Stimulated activated CD4-positive, alpha-beta T cell treated with anti-CD3 and anti-CD28 coated beads, Interleukin-1b, Interleukin-23, amount 100 ng/mL, for 24 hours (primary cell): ENCODE results near the gene MYD88.

ENCODE experiments used
- DNase-seq, 4 experiments: peaks; one replicate each; pipeline ENCODE4 v3.0.0-alpha.2; 2020; ENCODE audit warnings: low read depth in 4 of 4, low spot score in 1 of 4

The MYD88 gene

GRCh38 chr3:38138349-38139190 lies at the start of gene MYD88:
Gene MYD88 (plus strand): TSS chr3:38138661. CDS start chr3:38138701, 40 bp downstream.
- peak; percentile 50 to 78 (median 66) for DNase-seq

GRCh38 chr3:38089163-38089562 lies 49.3 kb upstream of the MYD88 start:
- DNase-seq, result no peak

GRCh38 chr3:38090453-38090852 lies 48.0 kb upstream of the MYD88 start:
- no peak for DNase-seq

- DNase-seq, result no peak
Measured at GRCh38 chr3:38094999-38095398, 43.5 kb upstream of the MYD88 start.

- no peak for DNase-seq
Measured at GRCh38 chr3:38095669-38096483, 42.6 kb upstream of the MYD88 start.

GRCh38 chr3:38097446-38098375 lies 40.8 kb upstream of the MYD88 start:
- no peak for DNase-seq

- no peak for DNase-seq
Measured at GRCh38 chr3:38098376-38098723, 40.1 kb upstream of the MYD88 start.

GRCh38 chr3:38099518-38099917 lies 38.9 kb upstream of the MYD88 start:
- no peak for DNase-seq

- DNase-seq, result no peak
Measured at GRCh38 chr3:38100498-38100897, 38.0 kb upstream of the MYD88 start.

GRCh38 chr3:38101811-38102443 lies 36.5 kb upstream of the MYD88 start:
- no peak for DNase-seq

- no peak for DNase-seq
Measured at GRCh38 chr3:38102444-38102814, 36.0 kb upstream of the MYD88 start.

GRCh38 chr3:38105525-38105924 lies 32.9 kb upstream of the MYD88 start:
- no peak for DNase-seq

- DNase-seq, result no peak
Measured at GRCh38 chr3:38107911-38108648, 30.4 kb upstream of the MYD88 start.

GRCh38 chr3:38108649-38109579 lies 29.5 kb upstream of the MYD88 start:
- DNase-seq, result no peak

GRCh38 chr3:38109580-38110313 lies 28.7 kb upstream of the MYD88 start:
- no peak for DNase-seq

- no peak for DNase-seq
Measured at GRCh38 chr3:38110314-38111050, 28.0 kb upstream of the MYD88 start.

GRCh38 chr3:38111201-38111600 lies 27.3 kb upstream of the MYD88 start:
- DNase-seq, result no peak
